ENCODE measurements around the gene ALDH1A2. TPM values are rescaled to one million over a fixed set of nuclear protein-coding genes. Genes with fewer than 3 reads are reported as not detected.

Gene ALDH1A2
- total and polyA plus RNA-seq, 8 donors = 1.6 to 6.6 (median 3.4) TPM

- H3K27ac ChIP-seq = no peak overlapping the region
- no peaks in the 10 kb centered on the region for H3K27me3 ChIP-seq
- DNase-seq (no peak), FAIRE-seq (no peak), ATAC-seq (no peak)
- H3K36me3 ChIP-seq = no peaks in the 10 kb centered on the region
- 56 to 58% methylated on average over 3 of the region's 3 CpGs for WGBS, 2 donors
- no peaks in the 10 kb centered on the region for H3K4me1 ChIP-seq
- no peak for TF ChIP-seq CTCF (IDR thresholded peaks at IDR 0.05)
- intact Hi-C loops (cut with DNase I) = no loop called here
- no peaks in the 10 kb centered on the region for H3K9me3 ChIP-seq
- no peak overlapping the region for H3K4me3 ChIP-seq
These were observed 117.7 kb downstream of the ALDH1A2 start for GRCh38 chr15:57947781-57948180.

GRCh38 chr15:57947282-57947681 lies 118.2 kb downstream of the ALDH1A2 start:
- WGBS, 2 donors = 83 to 88% methylated on average over 4 of the region's 4 CpGs

GRCh38 chr15:57946491-57947048 lies 118.9 kb downstream of the ALDH1A2 start:
- ATAC-seq (no peak), DNase-seq (no peak), FAIRE-seq (no peak)
- Histone ChIP-seq H3K4me1 (no peaks in the 10 kb centered on the region), H3K27ac (no peak overlapping the region), H3K4me3 (no peak overlapping the region), H3K36me3 (no peaks in the 10 kb centered on the region), H3K27me3 (no peaks in the 10 kb centered on the region), H3K9me3 (no peaks in the 10 kb centered on the region)
- no peak for TF ChIP-seq CTCF (IDR thresholded peaks at IDR 0.05)
- WGBS, 2 donors = 70 to 76% methylated on average over 3 of the region's 3 CpGs
- intact Hi-C loops (cut with DNase I) = no loop called here

More at GRCh38 chr15:57947282-57947681, 118.2 kb downstream of the ALDH1A2 start:
- no peak for TF ChIP-seq CTCF (IDR thresholded peaks at IDR 0.05)
- Histone ChIP-seq H3K4me3 (no peak overlapping the region), H3K4me1 (no peaks in the 10 kb centered on the region), H3K9me3 (no peaks in the 10 kb centered on the region), H3K36me3 (no peaks in the 10 kb centered on the region), H3K27ac (no peak overlapping the region), H3K27me3 (no peaks in the 10 kb centered on the region)
- no peak for ATAC-seq
- no peak for FAIRE-seq
- intact Hi-C loops (cut with DNase I) = no loop called here
- no peak for DNase-seq

GRCh38 chr15:57945616-57946015 lies 119.9 kb downstream of the ALDH1A2 start:
- Histone ChIP-seq H3K4me1 (no peaks in the 10 kb centered on the region), H3K9me3 (no peaks in the 10 kb centered on the region), H3K27ac (no peak overlapping the region), H3K4me3 (no peak overlapping the region), H3K27me3 (no peaks in the 10 kb centered on the region), H3K36me3 (no peaks in the 10 kb centered on the region)
- WGBS, 2 donors = 89 to 97% methylated on average over 2 of the region's 2 CpGs
- no peak for TF ChIP-seq CTCF (IDR thresholded peaks at IDR 0.05)
- ATAC-seq (no peak), FAIRE-seq (no peak), DNase-seq (no peak)
- intact Hi-C loops (cut with DNase I) = no loop called here

GRCh38 chr15:57943754-57944420 lies 121.6 kb downstream of the ALDH1A2 start:
- WGBS, 2 donors = 81 to 89% methylated on average over 3 of the region's 3 CpGs
- ATAC-seq (no peak), FAIRE-seq (no peak)

More at GRCh38 chr15:57943754-57944420, 121.6 kb downstream of the ALDH1A2 start:
- Histone ChIP-seq H3K27me3 (no peaks in the 10 kb centered on the region), H3K4me3 (no peak overlapping the region), H3K27ac (no peak overlapping the region), H3K4me1 (no peaks in the 10 kb centered on the region), H3K36me3 (no peaks in the 10 kb centered on the region), H3K9me3 (no peaks in the 10 kb centered on the region)
- TF ChIP-seq CTCF (IDR thresholded peaks at IDR 0.05) = no peak
- intact Hi-C loops (cut with DNase I) = no loop called here
- DNase-seq = no peak
